Activated CD8-positive, alpha-beta memory T cell treated with anti-CD3 and anti-CD28 coated beads for 36 hours (primary cell): Measurements from ENCODE around the gene TMED6. TPM values are rescaled to one million over a fixed set of nuclear protein-coding genes. Genes with fewer than 3 reads are reported as not detected.
"Not testable (repeated sequence)": the region's sequence is repeated elsewhere in the genome, so short reads cannot be mapped to it uniquely, and the experiment has no call there.

Source experiments
- CTCF ChIA-PET: fragments of 350-600 bp; sonication (Branson Sonifier 250); formaldehyde crosslinking; loops from one replicate; lab custom pipeline; 2021; ENCODE audit warnings: antibody characterized with exemption; lab: Charles Lee
- POLR2A ChIA-PET: fragments of 350-600 bp; sonication (Branson Sonifier 250); formaldehyde crosslinking; loops from one replicate; lab custom pipeline; 2021; ENCODE audit warnings: antibody characterized with exemption; lab: Charles Lee
- total RNA-seq, 2 experiments: library from RNA; stranded (reverse); gene quantifications; one replicate each; pipeline ENCODE4 v1.2.3, GENCODE V29; 2021

TMED6 gene
- total RNA-seq, 2 experiments from 2014 or later = 0.73 to 1.4 TPM

- POLR2A ChIA-PET = no interaction called here
- CTCF ChIA-PET = no interaction called here
These were observed 16.4 kb upstream of the TMED6 start for GRCh38 chr16:69367980-69368379.

- POLR2A ChIA-PET = no interaction called here
- CTCF ChIA-PET = interaction anchor here (1.0 kb wide), 1 partner anchor 216 kb away, joined by 3 read pairs; no protein-coding TSS in a partner anchor
These were observed 14.8 kb upstream of the TMED6 start for GRCh38 chr16:69366431-69366830.

GRCh38 chr16:69365901-69366300, 14.3 kb upstream of the TMED6 start:
- CTCF ChIA-PET = interaction anchor here (1.0 kb wide), 1 partner anchor 215 kb away, joined by 3 read pairs; no protein-coding TSS in a partner anchor
- POLR2A ChIA-PET = no interaction called here

GRCh38 chr16:69364088-69364487, 12.5 kb upstream of the TMED6 start:
- CTCF ChIA-PET = no interaction called here
- POLR2A ChIA-PET = no interaction called here

GRCh38 chr16:69363281-69363717, 11.7 kb upstream of the TMED6 start:
- CTCF ChIA-PET = no interaction called here
- POLR2A ChIA-PET = no interaction called here

- CTCF ChIA-PET = not testable (repeated sequence)
- POLR2A ChIA-PET = interaction anchor here (1.2 kb wide), 1 partner anchor 17 kb away, joined by 3 read pairs; no protein-coding TSS in a partner anchor
These were observed 8.5 kb upstream of the TMED6 start for GRCh38 chr16:69360070-69360469.

- CTCF ChIA-PET = interaction anchor here (0.6 kb wide), 1 partner anchor 167 kb away, joined by 3 read pairs; no protein-coding TSS in a partner anchor
- POLR2A ChIA-PET = no interaction called here
These were observed 951 bp downstream of the TMED6 start for GRCh38 chr16:69350536-69351133.

GRCh38 chr16:69349536-69349935, 2.0 kb downstream of the TMED6 start:
- POLR2A ChIA-PET = no interaction called here
- CTCF ChIA-PET = no interaction called here

- ChIA-PET CTCF (no interaction called here), POLR2A (interaction anchor here (0.6 kb wide), 1 partner anchor 119 kb away, joined by 3 read pairs; no protein-coding TSS in a partner anchor)
These were observed 3.4 kb downstream of the TMED6 start for GRCh38 chr16:69348222-69348621.

- ChIA-PET CTCF (no interaction called here), POLR2A (interaction anchor here (0.5 to 0.6 kb wide), 3 partner anchors 15 to 178 kb away, joined by 3 read pairs; no protein-coding TSS in a partner anchor)
These were observed 4.9 kb downstream of the TMED6 start for GRCh38 chr16:69346683-69347082.

GRCh38 chr16:69345923-69346322, 5.7 kb downstream of the TMED6 start:
- POLR2A ChIA-PET = interaction anchor here (0.6 kb wide), 1 partner anchor 1386 kb away, joined by 3 read pairs; no protein-coding TSS in a partner anchor

GRCh38 chr16:69344171-69344570, 7.4 kb downstream of the TMED6 start:
- ChIA-PET CTCF (no interaction called here), POLR2A (interaction anchor here (0.7 kb wide), 1 partner anchor 190 kb away, joined by 6 read pairs; no protein-coding TSS in a partner anchor)

More at GRCh38 chr16:69345923-69346322, 5.7 kb downstream of the TMED6 start:
- CTCF ChIA-PET = interaction anchor here (0.6 kb wide), 1 partner anchor 177 kb away, joined by 3 read pairs; no protein-coding TSS in a partner anchor

- ChIA-PET POLR2A (interaction anchor here (0.5 to 1.3 kb wide), 5 partner anchors 10 to 129 kb away, joined by 3 to 9 read pairs (median 4); partner anchors contain the start of gene PDF), CTCF (interaction anchor here (1.1 kb wide), 1 partner anchor 224 kb away, joined by 3 read pairs; no protein-coding TSS in a partner anchor)
These were observed 11.4 kb downstream of the TMED6 start for GRCh38 chr16:69340095-69340644.

GRCh38 chr16:69339289-69340094, 12.1 kb downstream of the TMED6 start, which contains the start of the genes COG8 and NIP7:
Gene COG8, minus strand, starts transcription at chr16:69339564. Its CDS starts 12 bp downstream, at chr16:69339552.
Gene NIP7, plus strand, starts transcription at chr16:69339772. Its CDS starts 58 bp downstream, at chr16:69339830.
- ChIA-PET CTCF (interaction anchor here (0.6 to 1.2 kb wide), 4 partner anchors 11 to 225 kb away, joined by 3 to 4 read pairs (median 3); partner anchors contain the start of gene TMED6), POLR2A (interaction anchor here (0.5 to 1.6 kb wide), 8 partner anchors 9 to 128 kb away, joined by 3 to 5 read pairs (median 4); partner anchors contain the start of gene PDF)

GRCh38 chr16:69338557-69339288, 12.9 kb downstream of the TMED6 start:
- ChIA-PET CTCF (interaction anchor here (0.6 to 1.2 kb wide), 3 partner anchors 10 to 65 kb away, joined by 3 to 4 read pairs (median 3); partner anchors contain the start of gene TMED6), POLR2A (interaction anchor here (0.6 to 1.6 kb wide), 4 partner anchors 8 to 14 kb away, joined by 3 to 4 read pairs (median 4); partner anchors contain the start of gene PDF)

- CTCF ChIA-PET = no interaction called here
- POLR2A ChIA-PET = no interaction called here
These were observed 16.9 kb downstream of the TMED6 start for GRCh38 chr16:69334696-69335095.

GRCh38 chr16:69330286-69331109, 21.1 kb downstream of the TMED6 start, which contains the start of gene PDF:
Gene PDF, minus strand, starts transcription at chr16:69330588. Its CDS starts 18 bp downstream, at chr16:69330570.
- POLR2A ChIA-PET = interaction anchor here (0.5 to 1.7 kb wide), 9 partner anchors 8 to 428 kb away, joined by 3 to 7 read pairs (median 4); no protein-coding TSS in a partner anchor
- CTCF ChIA-PET = interaction anchor here (0.7 to 0.9 kb wide), 2 partner anchors 18 to 67 kb away, joined by 3 read pairs; no protein-coding TSS in a partner anchor
